IgD-negative memory B cell (primary cell): Measurements from ENCODE around the gene OTUD1. TPM values are rescaled to one million over a fixed set of nuclear protein-coding genes. Genes with fewer than 3 reads are reported as not detected.

Experiments
- H3K27ac Mint-ChIP-seq, 3 donors: one replicate each; pipeline ENCODE4 v1.8.0; 2020 to 2022; ENCODE audit warnings: mild to moderate bottlenecking in 3 of 3, mixed read lengths in 3 of 3, moderate library complexity in 1 of 3
- H3K27me3 Mint-ChIP-seq: one replicate; pipeline ENCODE4 v1.8.0; 2021; ENCODE audit warnings: mixed read lengths
- H3K36me3 Mint-ChIP-seq: one replicate; pipeline ENCODE4 v1.8.0; 2020; ENCODE audit warnings: mild to moderate bottlenecking, mixed read lengths
- H3K4me1 Mint-ChIP-seq, 3 donors: one replicate each; pipeline ENCODE4 v1.8.0; 2020 to 2022; ENCODE audit warnings: mixed read lengths in 3 of 3, mild to moderate bottlenecking in 1 of 3
- H3K4me3 Mint-ChIP-seq, 4 donors: one replicate each; pipeline ENCODE4 v1.8.0; 2020 to 2022; ENCODE audit warnings: mild to moderate bottlenecking in 4 of 4, mixed read lengths in 4 of 4, moderate library complexity in 3 of 4
- H3K9me3 Mint-ChIP-seq, 3 donors: one replicate each; pipeline ENCODE4 v1.8.0; 2020 to 2021; ENCODE audit warnings: mixed read lengths in 3 of 3, mild to moderate bottlenecking in 1 of 3
- polyA plus RNA-seq: library from polyadenylated mRNA; unstranded; fragments of 300-500 nt; fragmentation: Illumina TruSeq; gene quantifications from one replicate; pipeline ENCODE4 v1.2.3, GENCODE V29; 2021

OTUD1 gene
- polyA plus RNA-seq, 1 donor from 2014 or later = 16.4 TPM

DNA sequence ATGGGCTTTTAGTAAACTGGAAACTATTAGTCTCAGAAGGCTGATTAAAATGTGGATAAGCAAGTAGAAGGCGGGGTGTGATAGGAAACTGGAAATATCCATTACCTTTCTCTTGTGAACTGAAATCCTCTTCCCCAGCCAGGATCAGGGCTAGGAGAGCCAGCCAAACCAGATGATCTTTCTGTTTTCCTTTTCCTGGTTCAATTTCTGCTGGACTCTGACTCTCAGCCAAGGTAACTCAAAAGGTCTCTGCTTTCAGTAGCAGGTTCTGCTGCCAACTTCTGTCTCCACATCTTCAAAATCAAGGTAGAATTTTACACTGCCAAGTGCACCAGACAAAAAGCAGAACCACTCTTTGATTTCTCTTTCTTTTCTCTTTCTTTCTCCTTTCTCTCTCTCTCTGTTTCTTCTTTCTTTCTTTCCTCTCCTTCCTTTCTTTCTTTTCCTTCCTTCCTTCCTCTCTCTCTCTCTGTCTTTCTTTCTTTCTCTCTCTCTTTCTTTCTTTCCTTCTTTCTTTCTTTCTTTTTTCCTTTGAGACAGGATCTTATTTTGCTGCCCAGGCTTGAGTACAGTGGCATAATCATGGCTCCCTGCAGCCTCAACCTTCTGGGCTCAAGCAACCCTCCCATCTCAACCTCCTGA is 30.8 kb downstream of the OTUD1 start:
- Mint-ChIP-seq H3K27ac (no peak overlapping the region), H3K36me3 (peaks cover 1% of the 10 kb centered on the region), H3K9me3 (no peaks in the 10 kb centered on the region), H3K4me3 (no peak overlapping the region), H3K27me3 (peaks cover 4% of the 10 kb centered on the region), H3K4me1 (peaks cover 0 to 10% (median under 1%) of the 10 kb centered on the region in 3 donors)

GRCh38 chr10:23472181-23472580 is 33.3 kb downstream of the OTUD1 start:
- H3K4me1 Mint-ChIP-seq = peaks cover 0 to 6% (median 0%) of the 10 kb centered on the region in 3 donors
- H3K36me3 Mint-ChIP-seq = no peaks in the 10 kb centered on the region
- no peak overlapping the region for H3K4me3 Mint-ChIP-seq
- peaks cover 4% of the 10 kb centered on the region for H3K27me3 Mint-ChIP-seq
- H3K27ac Mint-ChIP-seq = no peak overlapping the region
- no peaks in the 10 kb centered on the region for H3K9me3 Mint-ChIP-seq

DNA sequence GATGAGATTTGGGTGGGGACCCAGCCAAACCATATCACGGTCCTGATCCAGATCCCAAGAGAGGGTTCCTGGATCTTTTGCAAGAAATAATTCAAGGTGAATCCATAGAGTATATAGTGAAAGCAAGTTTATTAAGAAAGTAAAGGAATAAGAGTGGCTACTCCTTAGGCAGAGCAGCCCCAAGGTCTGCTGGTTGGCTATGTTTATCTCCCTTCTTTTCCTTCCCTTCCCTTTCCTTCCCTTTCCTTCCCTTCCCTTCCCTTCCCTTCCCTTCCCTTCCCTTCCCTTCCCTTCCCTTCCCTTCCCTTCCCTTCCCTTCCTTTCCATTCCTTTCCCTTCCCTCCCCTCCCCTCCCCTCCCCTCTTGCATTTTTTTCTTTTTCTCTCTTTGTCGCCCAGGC is 35.2 kb downstream of the OTUD1 start:
- Mint-ChIP-seq H3K27ac (no peak overlapping the region), H3K27me3 (peaks cover 2% of the 10 kb centered on the region), H3K9me3 (no peaks in the 10 kb centered on the region), H3K4me3 (no peak overlapping the region), H3K4me1 (peaks cover 0 to 2% (median 0%) of the 10 kb centered on the region in 3 donors), H3K36me3 (no peaks in the 10 kb centered on the region)

DNA sequence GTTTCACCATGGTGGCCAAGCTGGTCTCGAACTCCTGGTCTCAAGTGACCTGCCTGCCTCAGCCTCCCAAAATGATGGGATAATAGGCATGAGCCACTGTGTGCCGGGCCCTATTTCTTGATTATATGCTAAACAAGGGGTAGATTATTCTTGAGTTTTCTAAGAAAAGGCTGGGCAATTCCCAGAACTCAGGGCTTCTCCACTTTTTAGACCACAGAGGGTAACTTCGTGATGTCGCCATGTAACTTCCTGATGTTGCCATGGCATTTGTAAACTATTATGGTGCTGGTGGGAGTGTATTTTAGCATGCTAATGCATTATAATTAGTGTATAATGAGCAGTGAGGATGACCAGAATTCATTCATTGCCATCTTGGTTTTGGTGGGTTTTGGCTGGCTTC is 35.8 kb downstream of the OTUD1 start:
- H3K36me3 Mint-ChIP-seq = peaks cover 2% of the 10 kb centered on the region
- peaks cover 0 to 1% (median 0%) of the 10 kb centered on the region in 3 donors for H3K4me1 Mint-ChIP-seq
- H3K27ac Mint-ChIP-seq = peak overlapping the region in 1 of 3 donors; percentile 73
- H3K27me3 Mint-ChIP-seq = peaks cover 4% of the 10 kb centered on the region
- no peaks in the 10 kb centered on the region for H3K9me3 Mint-ChIP-seq
- no peak overlapping the region for H3K4me3 Mint-ChIP-seq

- Mint-ChIP-seq H3K4me1 (peaks cover 0 to 2% (median 0%) of the 10 kb centered on the region in 3 donors), H3K27ac (no peak overlapping the region), H3K27me3 (peaks cover 4% of the 10 kb centered on the region), H3K36me3 (peaks cover 2% of the 10 kb centered on the region), H3K4me3 (no peak overlapping the region), H3K9me3 (peaks cover 0 to 2% (median 0%) of the 10 kb centered on the region in 3 donors)
These were observed 39.7 kb downstream of the OTUD1 start for GRCh38 chr10:23478570-23478969.

DNA sequence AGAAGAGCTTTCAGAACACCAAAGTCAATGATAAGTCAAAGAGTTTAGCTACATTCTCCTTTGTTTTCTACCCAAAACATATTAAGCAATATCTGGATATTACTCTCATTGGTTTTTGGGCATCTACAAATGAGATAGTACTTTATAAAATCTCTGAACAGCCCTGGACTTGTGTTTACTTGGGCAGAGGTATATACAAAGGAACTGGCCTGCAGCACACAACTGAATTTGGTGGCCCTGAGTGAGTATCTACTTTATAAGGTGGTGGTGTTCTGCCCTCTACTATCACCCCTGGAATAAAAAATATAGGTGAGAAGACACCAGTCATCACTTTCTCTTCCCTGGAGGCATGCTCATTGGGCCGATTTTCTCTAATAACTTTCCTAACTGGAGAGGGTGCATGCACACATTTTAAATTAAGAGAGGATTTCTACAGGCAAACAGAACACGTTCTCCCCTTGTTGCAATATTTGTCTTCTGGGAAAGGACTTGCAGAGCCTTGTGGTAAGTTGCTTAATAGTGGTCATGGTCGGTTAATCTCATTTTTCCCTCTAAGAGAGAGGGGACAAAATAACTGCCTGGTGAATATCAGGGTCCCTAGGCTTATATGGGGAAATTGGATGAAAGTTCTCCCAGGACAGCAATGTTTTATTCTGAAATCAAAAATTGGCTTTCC is 41.1 kb downstream of the OTUD1 start:
- peaks cover 0 to 2% (median 0%) of the 10 kb centered on the region in 3 donors for H3K4me1 Mint-ChIP-seq
- H3K4me3 Mint-ChIP-seq = no peak overlapping the region
- H3K27me3 Mint-ChIP-seq = peaks cover 4% of the 10 kb centered on the region
- no peak overlapping the region for H3K27ac Mint-ChIP-seq
- H3K36me3 Mint-ChIP-seq = peaks cover 2% of the 10 kb centered on the region
- H3K9me3 Mint-ChIP-seq = peaks cover 0 to 2% (median 0%) of the 10 kb centered on the region in 3 donors

DNA sequence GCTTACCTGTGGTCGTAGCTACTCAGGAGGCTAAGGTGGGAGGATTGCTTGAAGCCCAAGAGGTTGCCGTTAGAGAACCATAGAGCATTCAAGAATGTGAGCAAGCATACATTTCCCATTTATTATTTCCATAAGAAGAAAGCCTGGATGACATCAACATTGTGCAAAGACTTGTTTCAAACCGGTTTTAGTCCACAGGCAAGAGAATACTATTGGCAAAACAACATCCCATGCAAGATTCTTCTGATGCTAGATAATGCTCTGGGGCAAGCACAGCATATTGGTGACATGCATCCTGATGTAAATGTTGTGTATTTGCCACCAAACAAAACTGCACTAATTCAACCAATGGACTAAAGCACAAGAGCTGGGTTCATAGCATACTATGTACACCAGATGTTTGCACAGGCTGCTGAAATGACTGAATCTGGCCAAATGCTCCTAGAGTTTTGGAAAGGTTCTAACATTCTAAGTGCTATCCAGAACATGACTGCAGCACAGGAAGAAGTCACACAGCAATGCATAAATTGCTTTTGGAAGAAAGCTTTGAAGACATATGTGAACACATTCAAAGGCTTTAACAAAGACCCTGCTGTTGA is 42.6 kb downstream of the OTUD1 start:
- Mint-ChIP-seq H3K36me3 (peaks cover 2% of the 10 kb centered on the region), H3K4me1 (peaks cover 0 to 2% (median 0%) of the 10 kb centered on the region in 3 donors), H3K4me3 (no peak overlapping the region), H3K27me3 (peaks cover 4% of the 10 kb centered on the region), H3K27ac (no peak overlapping the region), H3K9me3 (peaks cover 0 to 2% (median 0%) of the 10 kb centered on the region in 3 donors)

DNA sequence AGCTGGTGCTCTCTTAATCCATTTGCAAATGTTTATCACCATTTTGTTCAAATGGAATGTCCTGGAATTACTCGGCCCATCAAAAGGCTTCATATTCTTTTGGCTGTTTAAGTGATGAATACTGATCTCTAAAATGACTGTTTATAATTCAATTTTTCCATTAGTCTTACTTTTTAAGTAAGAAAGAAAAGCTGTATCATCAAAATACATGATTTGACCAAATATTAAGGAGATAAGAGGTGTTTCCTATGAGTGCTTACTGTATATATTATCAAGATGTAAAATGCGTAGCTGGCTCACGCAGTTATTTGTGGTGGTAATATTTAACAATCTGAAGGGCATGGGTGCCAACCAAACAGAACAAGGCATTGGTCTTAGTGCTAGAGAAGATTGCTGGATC is 51.2 kb downstream of the OTUD1 start:
- H3K4me1 Mint-ChIP-seq = peaks cover 0 to 4% (median 0%) of the 10 kb centered on the region in 3 donors
- H3K27ac Mint-ChIP-seq = no peak overlapping the region
- H3K4me3 Mint-ChIP-seq = no peak overlapping the region
- peaks cover 6% of the 10 kb centered on the region for H3K27me3 Mint-ChIP-seq
- no peaks in the 10 kb centered on the region for H3K36me3 Mint-ChIP-seq
- H3K9me3 Mint-ChIP-seq = peaks cover 0 to 4% (median 1%) of the 10 kb centered on the region in 3 donors

Other genes with a start within 250 kb of the OTUD1 start
- gene PTF1A, start 246.8 kb upstream of the OTUD1 start, polyA plus RNA-seq = not detected
- not detected for gene C10orf67, start 94.3 kb upstream of the OTUD1 start, polyA plus RNA-seq